IPS DF 6.9 (cell line): ENCODE measurements around the gene DLK1.

Source experiments
- DNase-seq: peaks from one replicate; pipeline ENCODE4 v3.0.0-alpha.2; 2013; ENCODE audit warnings: low read depth, low spot score
- H3K27ac ChIP-seq: one replicate; pipeline ENCODE4 v1.5.1; 2013; ENCODE audit warnings: low read length, control low read depth
- H3K27me3 ChIP-seq: 2 replicates; pipeline ENCODE4 v1.6.1; 2013; ENCODE audit warnings: mild to moderate bottlenecking, low read length; ENCODE audit not compliant: control insufficient read depth, insufficient read depth
- H3K36me3 ChIP-seq: 2 replicates; pipeline ENCODE4 v1.6.1; 2013; ENCODE audit warnings: low read length; ENCODE audit not compliant: control insufficient read depth, insufficient read depth
- H3K4me1 ChIP-seq: 2 replicates; pipeline ENCODE4 v1.6.1; 2013; ENCODE audit warnings: low read length; ENCODE audit not compliant: control insufficient read depth, insufficient read depth
- H3K4me3 ChIP-seq: 2 replicates; pipeline ENCODE4 v1.5.1; 2013; ENCODE audit warnings: mild to moderate bottlenecking, low read length
- H3K9me3 ChIP-seq: 2 replicates; pipeline ENCODE4 v1.6.1; 2013; ENCODE audit warnings: low read length, inconsistent platforms; ENCODE audit not compliant: control insufficient read depth, insufficient read depth
- WGBS: extraction: QIAGEN DNeasy Blood & Tissue Kit; methylation state at CpG from one replicate; pipeline ENCODE4 v1.1.7; 2013; ENCODE audit warnings: mixed read lengths, missing lambda C conversion rate; ENCODE audit not compliant: insufficient read length, insufficient coverage; 5-methylcytosine and 5-hydroxymethylcytosine counted together

The DLK1 gene

GRCh38 chr14:100713705-100714104 lies 13.0 kb upstream of the DLK1 start:
- Histone ChIP-seq H3K36me3 (no peaks in the 10 kb centered on the region), H3K9me3 (no peaks in the 10 kb centered on the region), H3K4me1 (peaks cover 3% of the 10 kb centered on the region; the same call in 1 of the 2 replicates), H3K27ac (no peak overlapping the region), H3K27me3 (no peaks in the 10 kb centered on the region; the same call in 1 of the 2 replicates), H3K4me3 (no peak overlapping the region)
- WGBS, result no CpG with 5 or more reads among the region's 10 CpGs
- DNase-seq, result no peak

DNA sequence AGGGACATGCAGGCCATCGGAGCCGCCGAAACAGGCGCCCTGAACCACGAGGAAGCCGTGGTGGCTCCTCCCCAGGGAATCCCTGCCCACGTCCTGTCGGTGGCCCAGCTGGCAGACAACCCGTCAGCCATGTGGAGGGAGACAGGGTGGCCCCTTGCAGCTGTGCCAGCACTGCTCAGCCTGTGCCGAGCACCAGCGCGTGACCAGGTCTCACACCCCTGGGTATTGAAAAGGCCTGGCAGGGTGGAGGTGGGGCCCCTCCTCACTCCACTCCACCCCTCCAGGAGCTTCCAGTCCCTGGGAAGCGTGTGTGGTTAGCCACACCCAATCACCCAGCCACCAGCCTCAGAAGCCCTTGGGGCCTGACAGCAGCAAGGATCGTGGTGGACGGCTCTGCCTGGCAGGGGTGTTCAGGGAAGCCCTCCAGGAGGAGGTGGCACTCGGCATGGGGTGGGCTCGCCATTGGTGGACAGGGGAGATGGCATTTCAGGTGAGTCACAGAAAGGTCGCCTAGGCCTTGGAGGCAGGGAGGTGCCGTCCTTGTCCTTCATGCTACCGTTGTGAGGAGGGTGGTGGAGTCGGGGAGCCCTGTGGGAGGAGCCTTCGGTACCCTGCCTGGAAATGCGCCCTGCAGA lies 12.3 kb upstream of the DLK1 start:
- no CpG with 5 or more reads among the region's 23 CpGs for WGBS
- Histone ChIP-seq H3K36me3 (no peaks in the 10 kb centered on the region), H3K27me3 (no peaks in the 10 kb centered on the region; the same call in 1 of the 2 replicates), H3K27ac (no peak overlapping the region), H3K9me3 (no peaks in the 10 kb centered on the region), H3K4me3 (no peak overlapping the region), H3K4me1 (peaks cover 3% of the 10 kb centered on the region; the same call in 1 of the 2 replicates)
- DNase-seq, result no peak

DNA sequence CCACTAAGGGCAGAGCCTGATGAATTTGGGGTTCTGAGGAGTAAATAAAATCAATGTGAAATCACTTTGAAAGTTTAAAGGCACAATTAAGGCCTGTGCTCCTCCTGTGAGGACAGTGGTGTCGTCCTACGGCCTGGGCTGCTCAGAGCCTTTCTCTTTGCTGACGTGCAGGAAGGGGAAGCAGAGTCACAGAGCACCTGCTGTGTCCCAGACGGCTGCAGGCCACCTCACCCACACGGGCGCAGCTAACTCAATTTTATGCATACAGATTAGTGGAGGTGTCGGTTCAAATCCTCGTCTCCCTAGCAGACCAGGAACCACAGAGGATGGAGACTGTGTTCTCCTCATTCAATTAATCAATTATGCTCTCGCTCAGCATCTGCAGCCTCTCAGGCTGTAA lies 11.4 kb upstream of the DLK1 start:
- no CpG with 5 or more reads among the region's 9 CpGs for WGBS
- DNase-seq, result no peak
- no peak overlapping the region for H3K4me3 ChIP-seq
- H3K27ac ChIP-seq, result no peak overlapping the region
- 0 out of 2 replicates have a peak, but pooled peaks cover 3% of the 10 kb centered on the region for H3K4me1 ChIP-seq
- no peaks in the 10 kb centered on the region for H3K27me3 ChIP-seq
- H3K36me3 ChIP-seq, result no peaks in the 10 kb centered on the region
- no peaks in the 10 kb centered on the region for H3K9me3 ChIP-seq

DNA sequence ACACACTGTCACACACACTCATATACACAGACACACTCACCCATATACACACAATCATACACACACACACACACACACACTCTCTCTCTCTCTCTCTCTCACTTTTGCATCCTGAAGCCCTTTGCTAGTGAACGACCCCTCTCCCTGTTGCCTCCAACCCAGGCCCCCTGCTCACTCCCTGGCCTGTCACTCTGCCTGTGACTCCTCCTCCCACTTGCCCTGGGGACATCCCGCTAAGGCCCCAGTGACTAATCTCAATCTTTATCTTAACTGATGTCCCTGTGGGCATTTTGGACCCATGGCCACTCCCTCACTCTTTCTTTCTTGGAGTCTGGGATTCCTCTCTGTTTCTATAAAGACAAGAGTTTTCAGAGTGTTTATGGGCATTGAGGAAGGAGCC lies 10.9 kb upstream of the DLK1 start:
- no peak overlapping the region for H3K4me3 ChIP-seq
- no peak overlapping the region for H3K27ac ChIP-seq
- H3K36me3 ChIP-seq, result no peaks in the 10 kb centered on the region
- H3K4me1 ChIP-seq, result 0 out of 2 replicates have a peak, but pooled peaks cover 1% of the 10 kb centered on the region
- H3K9me3 ChIP-seq, result no peaks in the 10 kb centered on the region
- no peaks in the 10 kb centered on the region for H3K27me3 ChIP-seq
- WGBS, result no CpG with 5 or more reads among the region's 2 CpGs
- no peak for DNase-seq

GRCh38 chr14:100717386-100717785 lies 9.3 kb upstream of the DLK1 start:
- Histone ChIP-seq H3K4me3 (no peak overlapping the region), H3K27me3 (no peaks in the 10 kb centered on the region), H3K4me1 (0 out of 2 replicates have a peak, but pooled peaks cover 1% of the 10 kb centered on the region), H3K27ac (no peak overlapping the region), H3K36me3 (no peaks in the 10 kb centered on the region), H3K9me3 (no peaks in the 10 kb centered on the region)
- WGBS, result no CpG with 5 or more reads among the region's 12 CpGs
- no peak for DNase-seq

- Histone ChIP-seq H3K27me3 (no peaks in the 10 kb centered on the region), H3K27ac (no peak overlapping the region), H3K4me3 (no peak overlapping the region), H3K36me3 (no peaks in the 10 kb centered on the region), H3K4me1 (0 out of 2 replicates have a peak, but pooled peaks cover 1% of the 10 kb centered on the region), H3K9me3 (no peaks in the 10 kb centered on the region)
- no peak for DNase-seq
- no CpG with 5 or more reads among the region's 13 CpGs for WGBS
Observed at GRCh38 chr14:100719976-100720520, 6.6 kb upstream of the DLK1 start.

GRCh38 chr14:100721568-100721967 lies 5.1 kb upstream of the DLK1 start:
- Histone ChIP-seq H3K4me1 (0 out of 2 replicates have a peak, but pooled peaks cover 1% of the 10 kb centered on the region), H3K36me3 (no peaks in the 10 kb centered on the region), H3K9me3 (no peaks in the 10 kb centered on the region), H3K4me3 (no peak overlapping the region), H3K27ac (no peak overlapping the region), H3K27me3 (peaks cover 10% of the 10 kb centered on the region)
- no CpG with 5 or more reads among the region's 5 CpGs for WGBS
- DNase-seq, result no peak

GRCh38 chr14:100722367-100722766 lies 4.3 kb upstream of the DLK1 start:
- no peak overlapping the region for H3K27ac ChIP-seq
- no CpG with 5 or more reads among the region's 5 CpGs for WGBS
- no peak for DNase-seq
- H3K27me3 ChIP-seq, result peaks cover 14% of the 10 kb centered on the region
- peaks cover 3% of the 10 kb centered on the region; the same call in 1 of the 2 replicates for H3K4me1 ChIP-seq
- H3K4me3 ChIP-seq, result no peak overlapping the region
- no peaks in the 10 kb centered on the region for H3K36me3 ChIP-seq
- no peaks in the 10 kb centered on the region for H3K9me3 ChIP-seq

GRCh38 chr14:100723135-100723829 lies 3.4 kb upstream of the DLK1 start:
- Histone ChIP-seq H3K36me3 (no peaks in the 10 kb centered on the region), H3K9me3 (no peaks in the 10 kb centered on the region), H3K27me3 (peaks cover 22% of the 10 kb centered on the region), H3K4me3 (no peak overlapping the region), H3K27ac (no peak overlapping the region), H3K4me1 (peaks cover 3% of the 10 kb centered on the region; the same call in 1 of the 2 replicates)
- WGBS, result no CpG with 5 or more reads among the region's 21 CpGs
- no peak for DNase-seq

- Histone ChIP-seq H3K4me1 (peaks cover 2% of the 10 kb centered on the region; the same call in 1 of the 2 replicates), H3K36me3 (no peaks in the 10 kb centered on the region), H3K27ac (no peak overlapping the region), H3K9me3 (no peaks in the 10 kb centered on the region), H3K4me3 (no peak overlapping the region), H3K27me3 (peaks cover 22% of the 10 kb centered on the region)
- WGBS, result no CpG with 5 or more reads among the region's 14 CpGs
- DNase-seq, result no peak
Observed at GRCh38 chr14:100723830-100724437, 2.8 kb upstream of the DLK1 start.
